Gastroesophageal sphincter (tissue), 4 donors: ENCODE measurements around the gene SNCAIP. TPM values are rescaled to one million over a fixed set of nuclear protein-coding genes. Genes with fewer than 3 reads are reported as not detected.

Experiments
- ATAC-seq: fragments of 150-250 bp; one replicate; pipeline ENCODE4 v1.9.1; 2016; ENCODE audit warnings: mild to moderate bottlenecking, moderate library complexity
- H3K27ac ChIP-seq, 4 donors: fragments of 200-600 bp; sonication (generic) in 3 of 4; 1 replicate in 3 of 4; 2 replicates in 1 of 4; pipeline ENCODE4 v1.5.1; 2016 to 2019
- H3K27me3 ChIP-seq: fragments of 200-600 bp; sonication (generic); one replicate; pipeline ENCODE4 v1.5.1; 2019
- H3K36me3 ChIP-seq, 2 donors: fragments of 200-600 bp; sonication (generic); one replicate each; pipeline ENCODE4 v1.5.1; 2019; ENCODE audit warnings: control low read depth in 1 of 2
- H3K4me1 ChIP-seq, 3 donors: fragments of 200-600 bp; sonication (generic); 1 replicate in 2 of 3; 2 replicates in 1 of 3; pipeline ENCODE4 v1.5.1; 2016 to 2019; ENCODE audit warnings: control low read depth in 2 of 3
- H3K4me3 ChIP-seq, 2 donors: fragments of 200-600 bp; sonication (generic); one replicate each; pipeline ENCODE4 v1.5.1; 2019; ENCODE audit warnings: mild to moderate bottlenecking in 1 of 2, moderate library complexity in 1 of 2
- H3K9me3 ChIP-seq, 3 donors: fragments of 200-600 bp; sonication (generic); one replicate each; pipeline ENCODE4 v1.5.1; 2017 to 2019; ENCODE audit warnings: control low read depth in 2 of 3
- EP300 ChIP-seq: sonication (generic); formaldehyde crosslinking; IDR thresholded peaks from one replicate; pipeline ENCODE4 v1.6.1; 2017; ENCODE audit warnings: antibody characterized with exemption, mild to moderate bottlenecking
- POLR2A ChIP-seq, 2 donors: fragments of 450-650 bp; IDR thresholded peaks; one replicate each; pipeline ENCODE4 v1.6.1; 2017; ENCODE audit warnings: antibody characterized with exemption in 2 of 2, mild to moderate bottlenecking in 2 of 2, moderate library complexity in 1 of 2
- POLR2AphosphoS5 ChIP-seq: sonication (generic); formaldehyde crosslinking; IDR thresholded peaks from one replicate; pipeline ENCODE4 v1.6.1; 2017; ENCODE audit warnings: antibody characterized with exemption
- WGBS, 2 donors: methylation state at CpG; one replicate each; pipeline ENCODE4 v1.1.5; 2018; ENCODE audit warnings: low coverage in 1 of 2; 5-methylcytosine and 5-hydroxymethylcytosine counted together
- total RNA-seq, 4 donors: library from RNA; depleted of rRNA; stranded (reverse); fragments of >200 nt; gene quantifications; one replicate each; pipeline ENCODE4 v1.1.0, GENCODE V29; 2016
- TF ChIP-seq, protein P1 (sequence below), 4 experiments: fragments of 200-600 bp in 2 of 4; fragments of 450-650 bp in 2 of 4; sonication (generic) in 1 of 4; IDR thresholded peaks; one replicate each; pipeline ENCODE4 v1.5.1; 2017 to 2019; ENCODE audit warnings: antibody characterized with exemption in 4 of 4, mild to moderate bottlenecking in 2 of 4, moderate library complexity in 2 of 4

The SNCAIP gene
- total RNA-seq, 4 donors from 2014 or later, result 1.1 to 2.9 (median 1.9) TPM

DNA sequence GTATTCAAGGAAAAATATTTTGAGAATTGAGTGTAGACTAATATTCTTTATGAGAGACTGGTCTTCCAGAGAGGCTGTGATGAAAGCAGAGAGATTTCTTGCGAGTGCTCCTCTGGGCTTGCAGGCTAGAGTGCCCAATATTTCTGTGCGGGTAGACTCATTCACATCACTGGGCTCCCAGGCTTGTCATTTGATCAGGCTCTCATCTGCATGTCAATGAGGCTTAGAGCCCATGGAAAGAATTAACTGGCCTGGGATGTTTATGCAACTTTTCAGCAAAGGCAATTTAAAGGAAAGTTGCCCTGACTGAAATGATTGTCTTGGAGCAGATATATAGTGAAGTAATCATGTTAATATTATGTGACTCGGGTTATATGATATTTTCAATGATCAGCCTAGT is 42.3 kb downstream of the SNCAIP start:
- Histone ChIP-seq H3K4me3 (no peak overlapping the region), H3K9me3 (no peaks in the 10 kb centered on the region), H3K4me1 (peaks cover 0 to 5% (median 0%) of the 10 kb centered on the region in 3 donors), H3K27me3 (no peaks in the 10 kb centered on the region), H3K36me3 (no peaks in the 10 kb centered on the region), H3K27ac (no peak overlapping the region)
- 44 to 79% methylated on average over 2 to 3 of the region's 3 CpGs for WGBS, 2 donors
- TF ChIP-seq POLR2A (IDR thresholded peaks at IDR 0.05), result no peak
- no peak for TF ChIP-seq POLR2AphosphoS5
- no peak for TF ChIP-seq EP300
- TF ChIP-seq, protein P1, sequence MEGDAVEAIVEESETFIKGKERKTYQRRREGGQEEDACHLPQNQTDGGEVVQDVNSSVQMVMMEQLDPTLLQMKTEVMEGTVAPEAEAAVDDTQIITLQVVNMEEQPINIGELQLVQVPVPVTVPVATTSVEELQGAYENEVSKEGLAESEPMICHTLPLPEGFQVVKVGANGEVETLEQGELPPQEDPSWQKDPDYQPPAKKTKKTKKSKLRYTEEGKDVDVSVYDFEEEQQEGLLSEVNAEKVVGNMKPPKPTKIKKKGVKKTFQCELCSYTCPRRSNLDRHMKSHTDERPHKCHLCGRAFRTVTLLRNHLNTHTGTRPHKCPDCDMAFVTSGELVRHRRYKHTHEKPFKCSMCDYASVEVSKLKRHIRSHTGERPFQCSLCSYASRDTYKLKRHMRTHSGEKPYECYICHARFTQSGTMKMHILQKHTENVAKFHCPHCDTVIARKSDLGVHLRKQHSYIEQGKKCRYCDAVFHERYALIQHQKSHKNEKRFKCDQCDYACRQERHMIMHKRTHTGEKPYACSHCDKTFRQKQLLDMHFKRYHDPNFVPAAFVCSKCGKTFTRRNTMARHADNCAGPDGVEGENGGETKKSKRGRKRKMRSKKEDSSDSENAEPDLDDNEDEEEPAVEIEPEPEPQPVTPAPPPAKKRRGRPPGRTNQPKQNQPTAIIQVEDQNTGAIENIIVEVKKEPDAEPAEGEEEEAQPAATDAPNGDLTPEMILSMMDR (IDR thresholded peaks at IDR 0.05), result no peak
- ATAC-seq, result no peak

DNA sequence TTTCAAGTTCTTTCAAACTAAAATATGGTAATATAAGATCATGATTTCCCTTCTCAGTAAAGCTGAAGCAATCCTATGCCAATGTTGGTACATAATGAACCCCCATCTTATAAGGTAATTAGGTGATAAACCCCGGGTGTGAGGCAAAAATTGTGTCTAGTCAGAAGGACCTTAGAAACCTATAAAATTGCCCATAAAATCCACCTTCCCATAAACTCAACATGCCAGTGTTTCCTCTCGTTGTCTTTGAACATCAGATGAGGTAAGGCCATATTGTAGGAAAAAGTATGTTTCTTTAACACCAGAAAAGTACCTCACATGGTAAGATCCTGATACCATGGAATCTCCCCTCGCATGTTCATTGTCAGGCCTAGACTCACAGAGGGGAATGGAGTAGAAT is 43.3 kb downstream of the SNCAIP start:
- Histone ChIP-seq H3K9me3 (no peaks in the 10 kb centered on the region), H3K27ac (no peak overlapping the region), H3K27me3 (no peaks in the 10 kb centered on the region), H3K4me1 (peaks cover 0 to 5% (median 0%) of the 10 kb centered on the region in 3 donors), H3K4me3 (no peak overlapping the region), H3K36me3 (no peaks in the 10 kb centered on the region)
- ATAC-seq, result no peak
- WGBS, 2 donors, result 88 to 97% methylated on average over 3 of the region's 3 CpGs
- TF ChIP-seq POLR2AphosphoS5, result no peak
- TF ChIP-seq, protein P1 (IDR thresholded peaks at IDR 0.05), result no peak
- no peak for TF ChIP-seq EP300
- no peak for TF ChIP-seq POLR2A (IDR thresholded peaks at IDR 0.05)

DNA sequence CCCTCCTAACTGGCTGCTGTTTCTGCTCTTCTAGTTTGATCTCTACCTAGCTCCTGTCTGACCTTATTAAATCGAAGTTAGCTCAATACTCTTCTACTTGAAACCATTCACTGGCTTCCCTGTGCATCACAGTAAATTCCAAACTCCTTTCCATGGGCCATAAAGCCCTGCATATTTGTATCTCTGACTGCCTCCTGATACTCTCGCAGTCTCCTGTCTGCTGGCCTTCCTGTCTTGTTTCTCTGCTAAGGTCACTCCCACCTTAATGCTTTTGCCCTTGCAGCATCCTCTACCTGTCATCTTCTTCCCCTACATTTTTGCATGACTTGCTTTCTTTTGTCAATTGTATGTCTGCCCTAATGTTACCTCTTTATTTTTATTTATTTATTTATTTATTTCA is 44.8 kb downstream of the SNCAIP start:
- Histone ChIP-seq H3K27me3 (no peaks in the 10 kb centered on the region), H3K4me1 (peaks cover 0 to 5% (median 0%) of the 10 kb centered on the region in 3 donors), H3K9me3 (no peaks in the 10 kb centered on the region), H3K4me3 (no peak overlapping the region), H3K36me3 (no peaks in the 10 kb centered on the region), H3K27ac (no peak overlapping the region)
- no peak for ATAC-seq
- no peak for TF ChIP-seq POLR2AphosphoS5
- TF ChIP-seq, protein P1 (IDR thresholded peaks at IDR 0.05), result no peak
- 86 to 100% methylated on average over 1 to 2 of the region's 2 CpGs for WGBS, 2 donors

DNA sequence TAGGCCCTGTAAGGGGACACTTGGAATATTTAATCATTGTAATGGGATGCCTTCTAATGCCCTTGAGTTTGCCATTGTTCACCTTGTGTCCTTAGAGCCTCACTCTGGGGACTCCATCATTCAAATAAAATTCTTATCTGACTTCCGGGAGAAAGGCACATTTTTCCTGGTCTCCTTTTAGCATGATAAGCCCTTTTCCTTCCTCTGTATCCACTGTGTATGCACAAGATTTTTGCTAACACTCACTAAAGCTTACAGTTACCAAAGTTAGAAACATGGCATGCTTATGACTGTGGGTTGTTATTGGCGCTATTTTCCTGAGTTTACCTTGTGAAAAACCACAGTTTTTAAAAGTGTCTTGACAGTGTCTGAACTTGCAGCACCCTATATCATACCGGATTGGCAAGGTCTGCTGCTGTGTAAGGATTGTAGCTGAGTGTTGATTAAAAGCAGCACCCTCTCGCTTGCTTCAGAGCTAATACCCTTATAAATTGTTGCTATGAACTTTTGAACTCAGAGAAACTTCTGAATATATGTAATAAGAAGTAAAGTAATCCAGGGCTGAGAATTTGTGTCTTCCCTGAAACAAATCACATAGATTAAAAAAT is 46.4 kb downstream of the SNCAIP start:
- no peak overlapping the region for H3K4me3 ChIP-seq
- no peaks in the 10 kb centered on the region for H3K36me3 ChIP-seq
- no peak for TF ChIP-seq EP300
- TF ChIP-seq POLR2A (IDR thresholded peaks at IDR 0.05), result no peak
- TF ChIP-seq POLR2AphosphoS5, result no peak
- TF ChIP-seq, protein P1 (IDR thresholded peaks at IDR 0.05), result no peak
- 18 to 31% methylated on average over 4 of the region's 4 CpGs for WGBS, 2 donors
- no peak overlapping the region for H3K27ac ChIP-seq
- ATAC-seq, result no peak
- no peaks in the 10 kb centered on the region for H3K9me3 ChIP-seq
- peaks cover 0 to 5% (median 0%) of the 10 kb centered on the region in 3 donors for H3K4me1 ChIP-seq
- no peaks in the 10 kb centered on the region for H3K27me3 ChIP-seq

DNA sequence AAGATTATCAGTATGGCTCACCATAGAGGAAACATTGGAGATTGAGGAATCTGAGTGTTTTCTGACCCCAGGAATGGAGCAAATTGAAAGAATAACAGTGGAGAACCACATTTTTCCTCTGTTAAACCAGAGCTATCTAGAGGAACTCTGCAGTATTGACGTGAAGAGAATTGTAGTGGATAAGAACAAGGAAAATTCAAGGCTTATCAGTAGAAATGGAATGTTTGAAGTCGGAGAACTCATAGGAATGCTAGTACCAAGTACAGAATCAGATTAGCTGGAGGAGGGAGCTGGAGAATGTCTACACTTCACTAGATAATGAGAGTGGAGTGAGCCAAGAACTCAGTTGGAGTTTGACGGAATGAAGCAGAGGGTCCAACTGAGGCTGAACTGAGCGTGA is 50.3 kb downstream of the SNCAIP start:
- H3K9me3 ChIP-seq, result no peaks in the 10 kb centered on the region
- H3K27me3 ChIP-seq, result no peaks in the 10 kb centered on the region
- peaks cover 0 to 5% (median 0%) of the 10 kb centered on the region in 3 donors for H3K4me1 ChIP-seq
- TF ChIP-seq EP300, result no peak
- TF ChIP-seq POLR2A (IDR thresholded peaks at IDR 0.05), result no peak
- TF ChIP-seq, protein P1 (IDR thresholded peaks at IDR 0.05), result no peak
- TF ChIP-seq POLR2AphosphoS5, result no peak
- WGBS, 2 donors, result 78 to 86% methylated on average over 4 of the region's 4 CpGs
- H3K27ac ChIP-seq, result no peak overlapping the region
- ATAC-seq, result no peak
- H3K4me3 ChIP-seq, result no peak overlapping the region
- H3K36me3 ChIP-seq, result no peaks in the 10 kb centered on the region
